ENCODE data around the gene C1QTNF4.

C1QTNF4 gene

GRCh38 chr11:47587039-47587716, 7.0 kb downstream of the C1QTNF4 start:
- 0 out of 2 replicates have a peak, but pooled peaks cover 2% of the 10 kb centered on the region for H3K4me1 ChIP-seq (ENCODE audit: insufficient read depth, low read length)
- H3K4me3 ChIP-seq (ENCODE audit: low read depth in 1 of 2, low read length in 2 of 2), result no peak overlapping the region
- no peaks in the 10 kb centered on the region for H3K9me3 ChIP-seq (ENCODE audit: insufficient read depth, low read length, severe bottlenecking)
- H3K9ac ChIP-seq (ENCODE audit: low read depth, low read length), result no peak overlapping the region
- peaks cover 6% of the 10 kb centered on the region; the same call in 1 of the 2 replicates for H4K20me1 ChIP-seq (ENCODE audit: insufficient read depth, low read length)
- TF ChIP-seq EZH2 (IDR thresholded peaks at IDR 0.05; ENCODE audit: borderline replicate concordance, low read depth, low read length, severe bottlenecking) (no peak), CTCF (IDR thresholded peaks at IDR 0.05; ENCODE audit: borderline replicate concordance, extremely low read depth, low read length, poor library complexity, severe bottlenecking) (no peak)
- H3K4me2 ChIP-seq (ENCODE audit: insufficient read depth, low read length), result no peak overlapping the region
- no peak overlapping the region for H3K27ac ChIP-seq (ENCODE audit: low read length)
- no peak overlapping the region for H2AFZ ChIP-seq (ENCODE audit: low read depth, low read length)
- H3K79me2 ChIP-seq (ENCODE audit: insufficient read depth, low read length), result no peaks in the 10 kb centered on the region
- H3K36me3 ChIP-seq (ENCODE audit: insufficient read depth, low read length), result peaks cover 32% of the 10 kb centered on the region
- no peak for DNase-seq
- no peaks in the 10 kb centered on the region for H3K27me3 ChIP-seq (ENCODE audit: insufficient read depth, low read length, poor library complexity)
- 0 out of 3 replicates have a peak, but pooled peaks have one; percentile 8 for ATAC-seq (ENCODE audit: insufficient read depth, low read depth)

DNA sequence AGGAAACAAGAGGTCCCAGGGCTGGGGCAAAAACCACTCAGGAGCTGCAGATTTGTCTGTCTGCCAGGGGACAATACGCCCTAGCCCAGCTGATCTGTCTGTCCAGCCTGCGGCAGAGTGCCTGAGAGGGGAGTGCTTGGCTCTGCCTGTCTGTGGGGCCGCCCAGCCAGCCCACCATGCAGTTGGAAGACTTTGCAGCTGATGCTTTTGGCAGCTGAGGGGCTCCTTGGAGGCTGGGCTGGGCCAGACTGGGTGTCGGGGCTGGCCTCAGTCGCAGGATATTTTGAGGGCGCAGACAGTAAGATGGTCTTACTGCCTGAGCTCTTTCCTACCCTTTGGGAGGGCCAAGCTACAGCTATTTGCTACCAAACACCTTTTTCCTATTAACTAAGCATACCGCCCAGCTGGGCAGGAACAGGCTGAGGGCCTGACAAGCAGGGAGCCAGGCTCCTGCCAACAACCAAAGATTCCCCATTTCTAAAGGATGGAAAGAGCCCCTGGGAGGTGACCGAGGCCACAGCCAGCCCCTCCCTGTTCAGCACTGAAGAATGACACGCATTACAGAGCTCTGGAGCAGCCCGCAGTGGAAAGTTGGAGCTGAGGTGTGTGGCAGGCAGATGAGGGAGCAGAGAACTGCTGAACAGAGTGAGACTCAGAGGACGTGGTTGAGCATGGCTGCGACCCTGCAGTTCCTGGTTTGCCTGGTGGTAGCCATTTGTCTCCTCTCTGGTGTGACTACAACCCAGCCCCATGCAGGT, 7.9 kb downstream of the C1QTNF4 start, which contains the start of gene FAM180B:
FAM180B (plus strand) TSS at position 581 of the 758 bp plus-strand sequence; CDS start at position 672, 91 bp downstream.
- Histone ChIP-seq H3K9me3 (ENCODE audit: insufficient read depth, low read length, severe bottlenecking) (no peaks in the 10 kb centered on the region), H3K4me3 (ENCODE audit: low read depth in 1 of 2, low read length in 2 of 2) (no peak within 1 kb of the TSS), H2AFZ (ENCODE audit: low read depth, low read length) (no peak within 1 kb of the TSS), H3K79me2 (ENCODE audit: insufficient read depth, low read length) (peaks cover 8% of the 10 kb centered on the region; the same call in 1 of the 2 replicates), H3K9ac (ENCODE audit: low read depth, low read length) (no peak within 1 kb of the TSS), H3K27me3 (ENCODE audit: insufficient read depth, low read length, poor library complexity) (no peaks in the 10 kb centered on the region), H3K4me2 (ENCODE audit: insufficient read depth, low read length) (no peak within 1 kb of the TSS), H4K20me1 (ENCODE audit: insufficient read depth, low read length) (peaks cover 8% of the 10 kb centered on the region; the same call in 1 of the 2 replicates), H3K36me3 (ENCODE audit: insufficient read depth, low read length) (peaks cover 41% of the 10 kb centered on the region), H3K27ac (ENCODE audit: low read length) (no peak within 1 kb of the TSS), H3K4me1 (ENCODE audit: insufficient read depth, low read length) (0 out of 2 replicates have a peak, but pooled peaks cover 10% of the 10 kb centered on the region)
- TF ChIP-seq EZH2 (IDR thresholded peaks at IDR 0.05; ENCODE audit: borderline replicate concordance, low read depth, low read length, severe bottlenecking) (no peak), CTCF (IDR thresholded peaks at IDR 0.05; ENCODE audit: borderline replicate concordance, extremely low read depth, low read length, poor library complexity, severe bottlenecking) (no peak)
- DNase-seq (no peak), ATAC-seq (ENCODE audit: insufficient read depth, low read depth) (peak; percentile 27; the same call in 1 of the 3 replicates)

DNA sequence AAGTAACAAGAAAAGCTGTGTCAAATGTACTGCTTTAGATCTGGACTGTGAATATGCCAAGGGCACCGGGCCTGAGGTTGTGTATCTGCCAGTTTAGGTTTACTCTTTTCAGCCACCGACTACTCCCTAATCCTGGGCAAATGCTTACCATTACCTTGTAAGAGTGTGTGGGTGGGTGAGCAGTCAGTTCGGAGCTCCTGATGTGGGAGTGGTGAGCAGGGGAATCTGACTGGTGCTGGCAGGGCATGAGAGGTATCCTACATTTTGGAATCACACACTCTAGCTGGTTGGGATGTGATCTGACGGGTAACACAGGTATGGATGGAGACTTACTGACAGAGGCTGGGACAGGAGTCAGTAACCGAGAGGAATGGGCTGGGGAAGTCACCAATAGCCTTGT, 10.4 kb downstream of the C1QTNF4 start:
- ATAC-seq (ENCODE audit: insufficient read depth, low read depth) (no peak), DNase-seq (no peak)
- H3K4me3 ChIP-seq (ENCODE audit: low read depth in 1 of 2, low read length in 2 of 2), result no peak overlapping the region
- H3K4me2 ChIP-seq (ENCODE audit: insufficient read depth, low read length), result no peak overlapping the region
- H3K27ac ChIP-seq (ENCODE audit: low read length), result no peak overlapping the region
- peaks cover 30% of the 10 kb centered on the region for H3K79me2 ChIP-seq (ENCODE audit: insufficient read depth, low read length)
- H3K9ac ChIP-seq (ENCODE audit: low read depth, low read length), result no peak overlapping the region
- peaks cover 61% of the 10 kb centered on the region for H3K36me3 ChIP-seq (ENCODE audit: insufficient read depth, low read length)
- peaks cover 25% of the 10 kb centered on the region for H3K4me1 ChIP-seq (ENCODE audit: insufficient read depth, low read length)
- peaks cover 8% of the 10 kb centered on the region; the same call in 1 of the 2 replicates for H4K20me1 ChIP-seq (ENCODE audit: insufficient read depth, low read length)
- H3K9me3 ChIP-seq (ENCODE audit: insufficient read depth, low read length, severe bottlenecking), result no peaks in the 10 kb centered on the region
- H3K27me3 ChIP-seq (ENCODE audit: insufficient read depth, low read length, poor library complexity), result no peaks in the 10 kb centered on the region
- no peak overlapping the region for H2AFZ ChIP-seq (ENCODE audit: low read depth, low read length)
- no peak for TF ChIP-seq CTCF (IDR thresholded peaks at IDR 0.05; ENCODE audit: borderline replicate concordance, extremely low read depth, low read length, poor library complexity, severe bottlenecking)
- no peak for TF ChIP-seq EZH2 (IDR thresholded peaks at IDR 0.05; ENCODE audit: borderline replicate concordance, low read depth, low read length, severe bottlenecking)
